GM12878 (cell line): ENCODE measurements around the gene PLA2G6. TPM values are rescaled to one million over a fixed set of nuclear protein-coding genes. Genes with fewer than 3 reads are reported as not detected.

Source experiments
- ATAC-seq: fragments of 200-7000 bp; cut with Tn5 transposase; 3 replicates; pipeline ENCODE4 v1.9.1; 2020; ENCODE audit warnings: mild to moderate bottlenecking, moderate library complexity
- BruUV-seq: library from RNA; stranded (reverse); fragments of 400-500 nt; replicated peaks from 2 replicates; lab custom pipeline; 2021; lab: Mats Ljungman, UMichigan
- CTCF ChIA-PET: fragments of 300-600 bp; sonication (Branson Sonifier 250); formaldehyde crosslinking; extraction: SDS; loops from one replicate; lab custom pipeline; 2021; ENCODE audit warnings: inconsistent platforms; lab: Yijun Ruan, JAX
- POLR2A ChIA-PET: fragments of 350-600 bp; formaldehyde crosslinking; extraction: SDS; loops from one replicate; lab custom pipeline; 2021; ENCODE audit warnings: inconsistent platforms; lab: Charles Lee
- RAD21 ChIA-PET: fragments of 300-600 bp; sonication (Branson Sonifier 250); formaldehyde crosslinking; loops from one replicate; lab custom pipeline; 2023; ENCODE audit warnings: antibody characterized with exemption; ENCODE audit not compliant: unreplicated experiment; lab: Charles Lee
- SMC1A ChIA-PET: fragments of 300-600 bp; sonication (Branson Sonifier 250); formaldehyde crosslinking; loops from one replicate; lab custom pipeline; 2023; ENCODE audit not compliant: unreplicated experiment, uncharacterized antibody; lab: Charles Lee
- DNase-seq: peaks from one replicate; pipeline ENCODE4 v3.0.0-alpha.2; 2011; ENCODE audit warnings: low read depth, low spot score
- FAIRE-seq: peaks from 3 replicates; lab custom pipeline; 2011; peaks lifted over from hg19 to GRCh38; lab: Jason Lieb, UNC
- H2AFZ ChIP-seq: 2 replicates; pipeline ENCODE4 v1.6.0; 2011; ENCODE audit warnings: low read depth, low read length, control low read depth; ENCODE audit not compliant: control insufficient read depth
- H3K27ac ChIP-seq: 2 replicates; pipeline ENCODE4 v1.5.1; 2011; ENCODE audit warnings: control low read depth; ENCODE audit not compliant: control insufficient read depth, insufficient read depth
- H3K27me3 ChIP-seq, 2 experiments: replicated peaks in 1 of 2; 2 replicates each; pipeline versions ENCODE4 v1.6.0 to v1.6.1; 2011; ENCODE audit warnings: low read length in 1 of 2; ENCODE audit not compliant: control insufficient read depth in 2 of 2, insufficient read depth in 2 of 2
- H3K36me3 ChIP-seq, 2 experiments: 2 replicates each; pipeline ENCODE4 v1.5.1; 2011; ENCODE audit warnings: low read length in 1 of 2; ENCODE audit not compliant: control insufficient read depth in 2 of 2, insufficient read depth in 2 of 2
- H3K4me1 ChIP-seq: 2 replicates; pipeline ENCODE4 v1.6.1; 2011; ENCODE audit warnings: mild to moderate bottlenecking, low read length, moderate library complexity, mixed read lengths; ENCODE audit not compliant: control insufficient read depth, insufficient read depth
- H3K4me2 ChIP-seq: 2 replicates; pipeline ENCODE4 v1.6.0; 2011; ENCODE audit warnings: control low read depth; ENCODE audit not compliant: control insufficient read depth, insufficient read depth
- H3K4me3 ChIP-seq: fragments of 200-600 bp; sonication (generic); 2 replicates; pipeline ENCODE4 v1.5.1; 2016
- H3K79me2 ChIP-seq: 2 replicates; pipeline ENCODE4 v1.6.0; 2011; ENCODE audit warnings: low read length; ENCODE audit not compliant: control insufficient read depth, insufficient read depth
- H3K9ac ChIP-seq: 2 replicates; pipeline ENCODE4 v1.8.0; 2011; ENCODE audit warnings: low read length, control low read depth, mixed read lengths; ENCODE audit not compliant: control insufficient read depth, insufficient read depth
- H3K9me3 ChIP-seq: replicated peaks from 3 replicates; pipeline ENCODE4 v1.5.1; 2011; ENCODE audit warnings: mild to moderate bottlenecking, low read length; ENCODE audit not compliant: control insufficient read depth, insufficient read depth
- H4K20me1 ChIP-seq: 2 replicates; pipeline ENCODE4 v1.6.0; 2011; ENCODE audit not compliant: control insufficient read depth, insufficient read depth
- ATF7 ChIP-seq: fragments of 450-650 bp; IDR thresholded peaks from 2 replicates; pipeline ENCODE4 v1.6.1; 2016; ENCODE audit warnings: low read depth, mild to moderate bottlenecking
- IKZF2 ChIP-seq, 2 experiments: fragments of 450-650 bp; IDR thresholded peaks; 2 replicates each; pipeline ENCODE4 v1.6.1; 2017; ENCODE audit warnings: mild to moderate bottlenecking in 2 of 2, moderate library complexity in 2 of 2
- MEF2A ChIP-seq: IDR thresholded peaks from 2 replicates; pipeline ENCODE4 v1.6.1; 2011; ENCODE audit warnings: low read depth, mild to moderate bottlenecking, low read length, moderate library complexity; ENCODE audit not compliant: insufficient read depth
- PKNOX1 ChIP-seq: fragments of 450-650 bp; IDR thresholded peaks from 2 replicates; pipeline ENCODE4 v1.6.1; 2016; ENCODE audit warnings: mild to moderate bottlenecking
- RUNX3 ChIP-seq: IDR thresholded peaks from 2 replicates; pipeline ENCODE4 v1.6.1; 2012; ENCODE audit warnings: low read length, inconsistent platforms
- SPI1 ChIP-seq: IDR thresholded peaks from 2 replicates; pipeline ENCODE4 v1.6.1; 2011; ENCODE audit warnings: low read depth, mild to moderate bottlenecking, low read length, moderate library complexity, borderline replicate concordance; ENCODE audit not compliant: insufficient read depth
- SUPT20H ChIP-seq: IDR thresholded peaks from 2 replicates; pipeline ENCODE4 v1.6.1; 2011; ENCODE audit warnings: low read depth, mild to moderate bottlenecking, low read length, moderate library complexity, borderline replicate concordance; ENCODE audit not compliant: control insufficient read depth
- WGBS: methylation state at CpG from one replicate; pipeline ENCODE4 v1.1.6; 2016; ENCODE audit warnings: low lambda C conversion rate; ENCODE audit not compliant: insufficient replicate concordance, insufficient coverage; ENCODE audit errors: missing lambda C conversion rate; 5-methylcytosine and 5-hydroxymethylcytosine counted together
- in situ Hi-C: fragments of 300-500 bp; cut with MboI; formaldehyde crosslinking; loops from 9 replicates; pipeline ENCODE4 v1.14.3; 2018; ENCODE audit warnings: mixed read lengths
- intact Hi-C: fragments of 100-400 bp; cut with micrococcal nuclease; formaldehyde crosslinking; loops from one replicate; pipeline ENCODE4 v1.14.2; 2022; ENCODE audit not compliant: unreplicated experiment
- polyA plus RNA-seq, 11 experiments: library from polyadenylated mRNA; depleted of rRNA in 4 of 11; unstranded in 6 of 11; stranded (reverse) in 5 of 11; fragments of >200 nt; fragmentation: Nextera tagmentation in 4 of 11; fragmentation: Illumina TruSeq in 1 of 11; extraction: Ambion mirVana in 4 of 11; extraction: Trizol in 1 of 11; gene quantifications; 1 replicate in 1 of 11; 2 replicates in 10 of 11; pipeline versions ENCODE4 v1.2.1 to v1.2.3, GENCODE V29; 2011 to 2016; ENCODE audit warnings: inconsistent platforms in 2 of 11, missing spikeins in 2 of 11, low read depth in 1 of 11
- total RNA-seq, 4 experiments: library from RNA; depleted of rRNA in 3 of 4; stranded (reverse); fragments of >200 nt in 3 of 4; fragmentation: Illumina TruSeq in 1 of 4; extraction: Trizol in 1 of 4; gene quantifications; 2 replicates each; pipeline versions ENCODE4 v1.2.1 to v1.2.3, GENCODE V29; 2013 to 2021

Gene PLA2G6
- total and polyA plus RNA-seq, 10 of the 15 experiments (the other 5 are each of a cell fraction or from before 2014, with no cell fraction given), result 0.15 to 42.2 (median 15.8) TPM

- H4K20me1 ChIP-seq, result no peaks in the 10 kb centered on the region
- TSS peak; percentile 73 for BruUV-seq
Measured at GRCh38 chr22:38213319-38213989, 31.8 kb upstream of the PLA2G6 start.

More at GRCh38 chr22:38213319-38213989, 31.8 kb upstream of the PLA2G6 start:
- CTCF ChIA-PET, result interaction anchor here (1.1 to 2.0 kb wide), 4 partner anchors 17 to 156 kb away, joined by 3 to 7 read pairs (median 4); partner anchors contain the start of gene PICK1
- H3K9ac ChIP-seq, result no peak overlapping the region; the same call in 1 of the 2 replicates
- H3K36me3 ChIP-seq, result no peaks in the 10 kb centered on the region; a peak in 2 of 4 replicates
- peak overlapping the region; percentile 58 for H3K4me3 ChIP-seq
- TF ChIP-seq ATF7 (peak; percentile 26; the same call in 1 of the 2 replicates), SUPT20H (no peak), MEF2A (0 out of 2 replicates have a peak, but pooled peaks have one; percentile 8), PKNOX1 (peak; percentile 28; the same call in 1 of the 2 replicates), SPI1 (peak; percentile 62; the same call in 1 of the 2 replicates), RUNX3 (0 out of 2 replicates have a peak, but pooled peaks have one; percentile 24), IKZF2 (IDR thresholded peaks at IDR 0.05) (no peak)
- in situ Hi-C loops, result no loop called here
- no peaks in the 10 kb centered on the region for H3K79me2 ChIP-seq
- SMC1A ChIA-PET, result interaction anchor here (1.5 to 4.3 kb wide), 4 partner anchors 9 to 35 kb away, joined by 6 to 20 read pairs (median 9); partner anchors contain the start of genes MAFF and PLA2G6
- peak; percentile 45 for DNase-seq
- POLR2A ChIA-PET, result interaction anchor here (0.5 to 1.7 kb wide), 3 partner anchors 34 to 991 kb away, joined by 3 to 7 read pairs (median 3); no protein-coding TSS in a partner anchor
- H2AFZ ChIP-seq, result peak overlapping the region; percentile 61
- no peaks in the 10 kb centered on the region for H3K9me3 ChIP-seq
- 26% methylated on average over 6 of the region's 6 CpGs for WGBS
- H3K4me2 ChIP-seq, result peak overlapping the region; percentile 26
- RAD21 ChIA-PET, result interaction anchor here (1.1 to 3.4 kb wide), 3 partner anchors 10 to 47 kb away, joined by 3 to 13 read pairs (median 4); partner anchors contain the start of gene MAFF
- H3K27ac ChIP-seq, result peak overlapping the region; percentile 5; the same call in 1 of the 2 replicates
- H3K4me1 ChIP-seq, result peaks cover 41% of the 10 kb centered on the region
- ATAC-seq, result peak; percentile 60
- peak; percentile 94 for FAIRE-seq
- H3K27me3 ChIP-seq, result no peaks in the 10 kb centered on the region
- intact Hi-C loops, result loop anchor here (5.0 to 10.0 kb wide), 3 partner anchors 36 to 99 kb away; partner anchors contain the start of gene BAIAP2L2
